ENCODE results near the gene LMF1.

DNA sequence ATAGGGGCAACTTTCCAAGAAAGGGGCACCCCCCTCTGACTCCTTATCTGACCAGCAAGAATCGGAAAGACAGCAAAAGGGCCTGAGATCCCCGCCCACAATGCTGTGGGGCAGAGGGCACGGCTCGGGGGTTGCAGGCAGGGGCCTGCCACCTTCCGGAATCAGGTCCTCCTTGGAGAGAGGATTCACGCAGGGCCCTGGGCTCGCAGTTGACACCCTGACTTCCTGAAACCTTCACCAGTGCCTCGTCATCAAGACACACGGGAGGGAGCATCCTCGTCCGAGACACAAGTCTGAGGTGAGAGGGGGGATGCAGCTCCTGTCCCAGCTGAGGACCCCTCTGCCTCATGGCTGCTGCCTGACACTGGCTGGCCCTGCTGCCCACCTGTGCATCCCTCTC is 81.2 kb downstream of the LMF1 start:
- no peak for TF ChIP-seq POLR2A (IDR thresholded peaks at IDR 0.05)
- TF ChIP-seq, protein P1, sequence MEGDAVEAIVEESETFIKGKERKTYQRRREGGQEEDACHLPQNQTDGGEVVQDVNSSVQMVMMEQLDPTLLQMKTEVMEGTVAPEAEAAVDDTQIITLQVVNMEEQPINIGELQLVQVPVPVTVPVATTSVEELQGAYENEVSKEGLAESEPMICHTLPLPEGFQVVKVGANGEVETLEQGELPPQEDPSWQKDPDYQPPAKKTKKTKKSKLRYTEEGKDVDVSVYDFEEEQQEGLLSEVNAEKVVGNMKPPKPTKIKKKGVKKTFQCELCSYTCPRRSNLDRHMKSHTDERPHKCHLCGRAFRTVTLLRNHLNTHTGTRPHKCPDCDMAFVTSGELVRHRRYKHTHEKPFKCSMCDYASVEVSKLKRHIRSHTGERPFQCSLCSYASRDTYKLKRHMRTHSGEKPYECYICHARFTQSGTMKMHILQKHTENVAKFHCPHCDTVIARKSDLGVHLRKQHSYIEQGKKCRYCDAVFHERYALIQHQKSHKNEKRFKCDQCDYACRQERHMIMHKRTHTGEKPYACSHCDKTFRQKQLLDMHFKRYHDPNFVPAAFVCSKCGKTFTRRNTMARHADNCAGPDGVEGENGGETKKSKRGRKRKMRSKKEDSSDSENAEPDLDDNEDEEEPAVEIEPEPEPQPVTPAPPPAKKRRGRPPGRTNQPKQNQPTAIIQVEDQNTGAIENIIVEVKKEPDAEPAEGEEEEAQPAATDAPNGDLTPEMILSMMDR (IDR thresholded peaks at IDR 0.05), result no peak
